ENCODE data around the gene AKT1S1. TPM values are rescaled to one million over a fixed set of nuclear protein-coding genes. Genes with fewer than 3 reads are reported as not detected.

Gene AKT1S1
- total RNA-seq, 1 donor from 2014 or later: 38.6 TPM

DNA sequence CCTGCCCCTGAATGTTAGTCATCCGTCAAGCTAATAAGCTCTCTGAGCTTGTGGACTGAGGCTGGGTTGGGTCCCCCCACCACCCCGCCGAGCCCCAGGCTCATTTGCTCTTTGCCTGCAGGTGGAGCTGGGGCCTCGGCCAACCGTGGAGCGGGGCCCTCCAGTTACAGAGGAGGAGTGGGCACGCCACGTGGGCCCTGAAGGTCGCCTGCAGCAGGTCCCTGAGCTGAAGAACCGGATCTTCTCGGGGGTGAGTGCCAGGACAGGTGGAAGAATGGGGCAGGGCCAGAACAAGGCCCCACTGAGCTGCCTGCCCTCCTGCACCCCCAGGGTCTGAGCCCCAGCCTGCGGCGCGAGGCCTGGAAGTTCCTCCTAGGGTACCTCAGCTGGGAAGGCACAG lies 5.5 kb upstream of the AKT1S1 start:
- peak overlapping the region; percentile 49 for H3K4me3 Mint-ChIP-seq
- H3K9me3 Mint-ChIP-seq: no peaks in the 10 kb centered on the region
- TF ChIP-seq, protein P1, sequence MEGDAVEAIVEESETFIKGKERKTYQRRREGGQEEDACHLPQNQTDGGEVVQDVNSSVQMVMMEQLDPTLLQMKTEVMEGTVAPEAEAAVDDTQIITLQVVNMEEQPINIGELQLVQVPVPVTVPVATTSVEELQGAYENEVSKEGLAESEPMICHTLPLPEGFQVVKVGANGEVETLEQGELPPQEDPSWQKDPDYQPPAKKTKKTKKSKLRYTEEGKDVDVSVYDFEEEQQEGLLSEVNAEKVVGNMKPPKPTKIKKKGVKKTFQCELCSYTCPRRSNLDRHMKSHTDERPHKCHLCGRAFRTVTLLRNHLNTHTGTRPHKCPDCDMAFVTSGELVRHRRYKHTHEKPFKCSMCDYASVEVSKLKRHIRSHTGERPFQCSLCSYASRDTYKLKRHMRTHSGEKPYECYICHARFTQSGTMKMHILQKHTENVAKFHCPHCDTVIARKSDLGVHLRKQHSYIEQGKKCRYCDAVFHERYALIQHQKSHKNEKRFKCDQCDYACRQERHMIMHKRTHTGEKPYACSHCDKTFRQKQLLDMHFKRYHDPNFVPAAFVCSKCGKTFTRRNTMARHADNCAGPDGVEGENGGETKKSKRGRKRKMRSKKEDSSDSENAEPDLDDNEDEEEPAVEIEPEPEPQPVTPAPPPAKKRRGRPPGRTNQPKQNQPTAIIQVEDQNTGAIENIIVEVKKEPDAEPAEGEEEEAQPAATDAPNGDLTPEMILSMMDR (conservative IDR thresholded peaks at IDR 0.05): no peak
- no peak overlapping the region for H3K27ac Mint-ChIP-seq (ENCODE audit: unreplicated experiment)
- H3K27me3 Mint-ChIP-seq (ENCODE audit: low read depth): no peaks in the 10 kb centered on the region
- peaks cover 14% of the 10 kb centered on the region for H3K4me1 Mint-ChIP-seq
- DNase-seq (ENCODE audit: low read depth, low spot score): no peak
- peaks cover 22% of the 10 kb centered on the region for H3K36me3 Mint-ChIP-seq (ENCODE audit: low read depth)

DNA sequence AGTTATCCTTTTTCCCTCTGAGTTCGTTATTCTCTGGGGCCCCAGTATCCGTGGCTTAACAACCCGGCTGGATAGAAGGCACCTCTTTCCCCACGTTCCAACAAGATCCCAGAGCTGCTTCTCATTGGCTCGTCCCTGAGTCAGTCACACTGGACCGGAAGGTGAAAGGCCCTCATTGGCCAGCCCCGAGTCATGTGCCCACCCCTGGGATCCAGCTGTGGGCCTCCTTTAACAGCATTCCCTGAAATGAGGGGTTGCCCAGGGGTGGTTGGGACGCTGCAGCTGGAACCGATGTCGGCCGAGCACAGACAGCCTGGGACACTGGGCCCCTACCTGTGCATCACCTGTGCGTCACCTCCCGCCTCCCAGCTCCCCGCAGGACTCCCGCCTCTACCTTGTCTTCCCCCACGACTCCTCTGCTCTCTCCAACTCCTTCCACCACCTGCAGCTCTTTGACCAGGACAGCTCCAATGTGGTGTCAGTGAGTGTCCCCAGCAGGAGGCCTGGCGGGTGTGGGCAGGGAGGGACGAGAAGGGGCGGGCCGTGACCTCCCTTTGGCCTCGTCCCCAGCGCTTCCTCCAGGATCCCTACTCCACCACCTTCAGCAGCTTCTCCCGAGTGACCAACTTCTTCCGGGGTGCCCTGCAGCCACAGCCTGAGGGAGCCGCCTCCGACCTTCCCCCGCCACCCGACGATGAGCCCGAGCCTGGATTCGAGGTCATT lies 4.7 kb upstream of the AKT1S1 start:
- Mint-ChIP-seq H3K4me1 (peaks cover 14% of the 10 kb centered on the region), H3K9me3 (no peaks in the 10 kb centered on the region), H3K36me3 (ENCODE audit: low read depth) (peaks cover 22% of the 10 kb centered on the region), H3K4me3 (peak overlapping the region; percentile 49), H3K27ac (ENCODE audit: unreplicated experiment) (no peak overlapping the region), H3K27me3 (ENCODE audit: low read depth) (no peaks in the 10 kb centered on the region)
- TF ChIP-seq, protein P1 (conservative IDR thresholded peaks at IDR 0.05): no peak
- no peak for DNase-seq (ENCODE audit: low read depth, low spot score)

DNA sequence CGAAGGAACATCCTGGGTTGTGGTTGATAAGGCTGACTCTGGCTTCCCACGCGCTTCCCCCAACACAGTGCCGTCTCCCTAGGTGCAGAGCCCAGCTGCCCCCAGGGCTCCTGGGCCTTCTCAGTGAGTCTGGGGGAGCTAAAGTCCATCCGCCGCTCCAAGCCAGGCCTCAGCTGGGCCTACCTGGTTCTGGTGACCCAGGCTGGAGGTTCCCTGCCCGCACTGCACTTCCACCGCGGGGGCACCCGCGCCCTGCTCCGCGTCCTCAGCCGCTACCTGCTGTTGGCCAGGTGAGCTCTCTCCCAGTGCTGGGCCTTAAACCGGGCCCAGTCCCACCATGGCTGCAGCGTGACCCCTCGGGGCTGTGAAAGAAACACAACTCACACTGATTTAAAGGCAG lies 4.0 kb upstream of the AKT1S1 start:
- no peaks in the 10 kb centered on the region for H3K27me3 Mint-ChIP-seq (ENCODE audit: low read depth)
- H3K4me3 Mint-ChIP-seq: peak overlapping the region; percentile 41
- no peak overlapping the region for H3K27ac Mint-ChIP-seq (ENCODE audit: unreplicated experiment)
- no peaks in the 10 kb centered on the region for H3K9me3 Mint-ChIP-seq
- peaks cover 14% of the 10 kb centered on the region for H3K4me1 Mint-ChIP-seq
- H3K36me3 Mint-ChIP-seq (ENCODE audit: low read depth): peaks cover 18% of the 10 kb centered on the region
- TF ChIP-seq, protein P1 (conservative IDR thresholded peaks at IDR 0.05): no peak
- DNase-seq (ENCODE audit: low read depth, low spot score): no peak

DNA sequence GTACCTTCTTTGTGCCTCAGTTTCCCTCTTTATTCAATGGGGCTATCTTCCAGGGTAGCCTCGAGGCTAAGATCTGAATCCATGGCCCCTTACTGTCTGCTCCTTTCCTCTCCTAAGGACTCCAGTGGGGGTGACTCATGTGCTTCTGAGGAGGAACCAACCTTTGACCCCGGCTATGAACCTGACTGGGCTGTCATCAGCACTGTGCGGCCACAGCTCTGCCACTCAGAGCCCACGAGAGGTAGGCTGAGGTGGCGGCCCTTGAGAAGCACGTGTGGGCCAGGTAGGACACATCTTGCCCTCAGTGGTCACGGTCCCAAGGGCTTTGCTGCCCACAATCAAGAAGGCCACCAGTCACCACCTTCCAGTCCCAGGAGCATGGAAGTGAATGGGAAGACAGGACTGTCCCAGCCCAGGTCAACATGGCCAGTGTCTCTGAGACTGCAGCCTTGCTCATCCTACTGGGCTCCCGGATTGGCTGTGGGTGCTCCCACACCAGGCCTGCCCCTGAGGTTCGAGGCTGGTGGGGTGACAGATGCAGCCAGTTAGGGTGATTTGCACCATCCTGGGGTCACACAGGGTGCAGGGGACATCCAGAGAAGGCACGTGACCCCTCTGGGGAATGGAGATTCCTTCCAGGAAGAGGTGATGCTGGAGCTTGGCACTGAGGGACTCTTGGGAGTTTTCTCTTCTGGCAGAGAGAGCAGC lies 3.2 kb upstream of the AKT1S1 start:
- Mint-ChIP-seq H3K27ac (ENCODE audit: unreplicated experiment) (no peak overlapping the region), H3K4me1 (peaks cover 21% of the 10 kb centered on the region), H3K27me3 (ENCODE audit: low read depth) (no peaks in the 10 kb centered on the region), H3K4me3 (peak overlapping the region; percentile 27), H3K36me3 (ENCODE audit: low read depth) (peaks cover 17% of the 10 kb centered on the region), H3K9me3 (no peaks in the 10 kb centered on the region)
- TF ChIP-seq, protein P1 (conservative IDR thresholded peaks at IDR 0.05): no peak
- no peak for DNase-seq (ENCODE audit: low read depth, low spot score)

DNA sequence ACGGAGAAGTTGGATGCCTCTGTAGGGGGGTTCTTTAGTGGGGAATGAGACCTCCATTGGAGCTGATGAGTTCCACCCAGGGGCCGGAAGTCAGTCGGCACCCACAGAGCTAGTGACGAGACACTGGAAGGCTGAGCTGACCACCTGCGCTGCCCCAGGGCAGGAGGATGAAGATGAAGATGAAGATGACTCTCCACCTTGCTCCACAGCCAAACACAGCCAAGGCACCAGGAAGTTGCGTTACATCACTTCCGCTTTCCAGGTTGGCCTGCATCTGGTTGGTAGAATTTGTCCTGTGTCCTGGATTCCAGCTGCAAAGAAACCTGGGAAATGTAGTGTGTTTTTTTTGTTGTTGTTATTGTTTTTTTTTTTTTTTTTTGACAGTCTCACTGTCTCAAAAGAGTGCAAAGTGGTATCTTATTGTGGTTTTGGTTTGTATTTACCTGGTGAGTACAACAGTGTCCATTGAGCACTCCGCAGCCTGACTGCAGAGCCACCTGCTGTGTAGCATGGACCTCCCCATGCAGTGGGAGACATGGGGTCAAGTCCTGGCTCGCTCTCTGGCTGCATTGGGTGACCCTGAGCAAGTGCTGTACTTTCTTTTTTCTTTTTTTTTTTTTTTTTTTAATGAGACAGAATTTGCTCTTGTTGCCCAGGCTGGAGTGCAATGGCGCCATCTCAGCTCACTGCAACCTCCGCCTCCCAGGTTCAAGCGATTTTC lies 2.2 kb upstream of the AKT1S1 start:
- H3K27ac Mint-ChIP-seq (ENCODE audit: unreplicated experiment): no peak overlapping the region
- TF ChIP-seq, protein P1 (conservative IDR thresholded peaks at IDR 0.05): no peak
- H3K36me3 Mint-ChIP-seq (ENCODE audit: low read depth): peaks cover 13% of the 10 kb centered on the region
- H3K4me3 Mint-ChIP-seq: peak overlapping the region; percentile 29
- peaks cover 21% of the 10 kb centered on the region for H3K4me1 Mint-ChIP-seq
- no peaks in the 10 kb centered on the region for H3K27me3 Mint-ChIP-seq (ENCODE audit: low read depth)
- H3K9me3 Mint-ChIP-seq: no peaks in the 10 kb centered on the region
- no peak for DNase-seq (ENCODE audit: low read depth, low spot score)
